GM12878 (cell line): ENCODE measurements around the gene REXO1. TPM values are rescaled to one million over a fixed set of nuclear protein-coding genes. Genes with fewer than 3 reads are reported as not detected.

ENCODE experiments used
- ATAC-seq: fragments of 200-7000 bp; cut with Tn5 transposase; 3 replicates; pipeline ENCODE4 v1.9.1; 2020; ENCODE audit warnings: mild to moderate bottlenecking, moderate library complexity
- BruUV-seq: library from RNA; stranded (reverse); fragments of 400-500 nt; replicated peaks from 2 replicates; lab custom pipeline; 2021; lab: Mats Ljungman, UMichigan
- CTCF ChIA-PET: fragments of 300-600 bp; sonication (Branson Sonifier 250); formaldehyde crosslinking; extraction: SDS; loops from one replicate; lab custom pipeline; 2021; ENCODE audit warnings: inconsistent platforms; lab: Yijun Ruan, JAX
- POLR2A ChIA-PET: fragments of 350-600 bp; formaldehyde crosslinking; extraction: SDS; loops from one replicate; lab custom pipeline; 2021; ENCODE audit warnings: inconsistent platforms; lab: Charles Lee
- RAD21 ChIA-PET: fragments of 300-600 bp; sonication (Branson Sonifier 250); formaldehyde crosslinking; loops from one replicate; lab custom pipeline; 2023; ENCODE audit warnings: antibody characterized with exemption; ENCODE audit not compliant: unreplicated experiment; lab: Charles Lee
- SMC1A ChIA-PET: fragments of 300-600 bp; sonication (Branson Sonifier 250); formaldehyde crosslinking; loops from one replicate; lab custom pipeline; 2023; ENCODE audit not compliant: unreplicated experiment, uncharacterized antibody; lab: Charles Lee
- DNase-seq: peaks from one replicate; pipeline ENCODE4 v3.0.0-alpha.2; 2011; ENCODE audit warnings: low read depth, low spot score
- FAIRE-seq: peaks from 3 replicates; lab custom pipeline; 2011; peaks lifted over from hg19 to GRCh38; lab: Jason Lieb, UNC
- H2AFZ ChIP-seq: 2 replicates; pipeline ENCODE4 v1.6.0; 2011; ENCODE audit warnings: low read depth, low read length, control low read depth; ENCODE audit not compliant: control insufficient read depth
- H3K27ac ChIP-seq: 2 replicates; pipeline ENCODE4 v1.5.1; 2011; ENCODE audit warnings: control low read depth; ENCODE audit not compliant: control insufficient read depth, insufficient read depth
- H3K27me3 ChIP-seq, 2 experiments: replicated peaks in 1 of 2; 2 replicates each; pipeline versions ENCODE4 v1.6.0 to v1.6.1; 2011; ENCODE audit warnings: low read length in 1 of 2; ENCODE audit not compliant: control insufficient read depth in 2 of 2, insufficient read depth in 2 of 2
- H3K36me3 ChIP-seq, 2 experiments: 2 replicates each; pipeline ENCODE4 v1.5.1; 2011; ENCODE audit warnings: low read length in 1 of 2; ENCODE audit not compliant: control insufficient read depth in 2 of 2, insufficient read depth in 2 of 2
- H3K4me1 ChIP-seq: 2 replicates; pipeline ENCODE4 v1.6.1; 2011; ENCODE audit warnings: mild to moderate bottlenecking, low read length, moderate library complexity, mixed read lengths; ENCODE audit not compliant: control insufficient read depth, insufficient read depth
- H3K4me2 ChIP-seq: 2 replicates; pipeline ENCODE4 v1.6.0; 2011; ENCODE audit warnings: control low read depth; ENCODE audit not compliant: control insufficient read depth, insufficient read depth
- H3K4me3 ChIP-seq: fragments of 200-600 bp; sonication (generic); 2 replicates; pipeline ENCODE4 v1.5.1; 2016
- H3K79me2 ChIP-seq: 2 replicates; pipeline ENCODE4 v1.6.0; 2011; ENCODE audit warnings: low read length; ENCODE audit not compliant: control insufficient read depth, insufficient read depth
- H3K9ac ChIP-seq: 2 replicates; pipeline ENCODE4 v1.8.0; 2011; ENCODE audit warnings: low read length, control low read depth, mixed read lengths; ENCODE audit not compliant: control insufficient read depth, insufficient read depth
- H3K9me3 ChIP-seq: replicated peaks from 3 replicates; pipeline ENCODE4 v1.5.1; 2011; ENCODE audit warnings: mild to moderate bottlenecking, low read length; ENCODE audit not compliant: control insufficient read depth, insufficient read depth
- H4K20me1 ChIP-seq: 2 replicates; pipeline ENCODE4 v1.6.0; 2011; ENCODE audit not compliant: control insufficient read depth, insufficient read depth
- ASH2L ChIP-seq: fragments of 300-600, 200-600 bp; sonication (generic); IDR thresholded peaks from 2 replicates; pipeline ENCODE4 v1.6.1; 2017; ENCODE audit warnings: low read depth, mild to moderate bottlenecking, borderline replicate concordance
- ATF7 ChIP-seq: fragments of 450-650 bp; IDR thresholded peaks from 2 replicates; pipeline ENCODE4 v1.6.1; 2016; ENCODE audit warnings: low read depth, mild to moderate bottlenecking
- CREM ChIP-seq: IDR thresholded peaks from 2 replicates; pipeline ENCODE4 v1.6.1; 2014; ENCODE audit warnings: antibody characterized with exemption, low read depth
- CUX1 ChIP-seq: IDR thresholded peaks from 2 replicates; pipeline ENCODE4 v1.6.1; 2012; ENCODE audit warnings: improper control_type of control experiment, low read depth, low read length; ENCODE audit not compliant: insufficient replicate concordance
- ELK1 ChIP-seq: IDR thresholded peaks from 2 replicates; pipeline ENCODE4 v1.6.1; 2012; ENCODE audit warnings: low read depth, low read length, improper control_type of control experiment
- IRF4 ChIP-seq: IDR thresholded peaks from 2 replicates; pipeline ENCODE4 v1.6.1; 2011; ENCODE audit warnings: low read depth, low read length
- LARP7 ChIP-seq: fragments of 450-650 bp; IDR thresholded peaks from 2 replicates; pipeline ENCODE4 v1.6.1; 2017; ENCODE audit warnings: mild to moderate bottlenecking
- MAX ChIP-seq: IDR thresholded peaks from 2 replicates; pipeline ENCODE4 v1.6.1; 2012; ENCODE audit warnings: low read depth, low read length, improper control_type of control experiment
- MXI1 ChIP-seq: fragments of 150-350 bp; IDR thresholded peaks from 2 replicates; pipeline ENCODE4 v1.6.1; 2011; ENCODE audit warnings: low read depth, mild to moderate bottlenecking, inconsistent platforms, low read length, improper control_type of control experiment
- NBN ChIP-seq: fragments of 450-650 bp; IDR thresholded peaks from 2 replicates; pipeline ENCODE4 v1.6.1; 2016
- NR2F1 ChIP-seq: fragments of 450-650 bp; conservative IDR thresholded peaks from 2 replicates; pipeline ENCODE4 v1.6.1; 2017; ENCODE audit warnings: mild to moderate bottlenecking
- SIN3A ChIP-seq: IDR thresholded peaks from 2 replicates; pipeline ENCODE4 v1.6.1; 2012; ENCODE audit warnings: low read depth, low read length, improper control_type of control experiment
- SIX5 ChIP-seq: IDR thresholded peaks from 2 replicates; pipeline ENCODE4 v1.6.1; 2011; ENCODE audit warnings: mild to moderate bottlenecking, low read depth, low read length, moderate library complexity; ENCODE audit not compliant: severe bottlenecking
- SRF ChIP-seq, 2 experiments: IDR thresholded peaks; 2 replicates each; pipeline ENCODE4 v1.6.1; 2011; ENCODE audit warnings: low read depth in 2 of 2, low read length in 2 of 2, mild to moderate bottlenecking in 1 of 2, moderate library complexity in 1 of 2
- STAT1 ChIP-seq: fragments of 450-650 bp; conservative IDR thresholded peaks from 2 replicates; pipeline ENCODE4 v1.6.1; 2014; ENCODE audit warnings: antibody characterized with exemption, mild to moderate bottlenecking
- SUPT20H ChIP-seq: IDR thresholded peaks from 2 replicates; pipeline ENCODE4 v1.6.1; 2011; ENCODE audit warnings: low read depth, mild to moderate bottlenecking, low read length, moderate library complexity, borderline replicate concordance; ENCODE audit not compliant: control insufficient read depth
- TAF1 ChIP-seq: IDR thresholded peaks from 2 replicates; pipeline ENCODE4 v1.6.1; 2011; ENCODE audit warnings: mild to moderate bottlenecking, low read depth, low read length, borderline replicate concordance
- ZBED1 ChIP-seq: IDR thresholded peaks from 2 replicates; pipeline ENCODE4 v1.6.1; 2016; ENCODE audit warnings: borderline replicate concordance
- ZNF207 ChIP-seq: fragments of 450-650 bp; IDR thresholded peaks from 2 replicates; pipeline ENCODE4 v1.6.1; 2014; ENCODE audit warnings: antibody characterized with exemption, mild to moderate bottlenecking, borderline replicate concordance
- WGBS: methylation state at CpG from one replicate; pipeline ENCODE4 v1.1.6; 2016; ENCODE audit warnings: low lambda C conversion rate; ENCODE audit not compliant: insufficient replicate concordance, insufficient coverage; ENCODE audit errors: missing lambda C conversion rate; 5-methylcytosine and 5-hydroxymethylcytosine counted together
- in situ Hi-C: fragments of 300-500 bp; cut with MboI; formaldehyde crosslinking; loops from 9 replicates; pipeline ENCODE4 v1.14.3; 2018; ENCODE audit warnings: mixed read lengths
- intact Hi-C: fragments of 100-400 bp; cut with micrococcal nuclease; formaldehyde crosslinking; loops from one replicate; pipeline ENCODE4 v1.14.2; 2022; ENCODE audit not compliant: unreplicated experiment
- polyA plus RNA-seq, 11 experiments: library from polyadenylated mRNA; depleted of rRNA in 4 of 11; unstranded in 6 of 11; stranded (reverse) in 5 of 11; fragments of >200 nt; fragmentation: Nextera tagmentation in 4 of 11; fragmentation: Illumina TruSeq in 1 of 11; extraction: Ambion mirVana in 4 of 11; extraction: Trizol in 1 of 11; gene quantifications; 1 replicate in 1 of 11; 2 replicates in 10 of 11; pipeline versions ENCODE4 v1.2.1 to v1.2.3, GENCODE V29; 2011 to 2016; ENCODE audit warnings: inconsistent platforms in 2 of 11, missing spikeins in 2 of 11, low read depth in 1 of 11
- total RNA-seq, 4 experiments: library from RNA; depleted of rRNA in 3 of 4; stranded (reverse); fragments of >200 nt in 3 of 4; fragmentation: Illumina TruSeq in 1 of 4; extraction: Trizol in 1 of 4; gene quantifications; 2 replicates each; pipeline versions ENCODE4 v1.2.1 to v1.2.3, GENCODE V29; 2013 to 2021

Gene REXO1
- total and polyA plus RNA-seq, 10 of the 15 experiments (the other 5 are each of a cell fraction or from before 2014, with no cell fraction given) = 0.03 to 45.2 (median 8.4) TPM

- RAD21 ChIA-PET = no interaction called here
- POLR2A ChIA-PET = interaction anchor here (0.6 kb wide), 1 partner anchor 229 kb away, joined by 4 read pairs; no protein-coding TSS in a partner anchor
- Histone ChIP-seq H3K79me2 (peaks cover under 1% of the 10 kb centered on the region), H3K9ac (no peak overlapping the region), H3K4me1 (no peaks in the 10 kb centered on the region), H3K4me3 (no peak overlapping the region), H2AFZ (no peak overlapping the region), H3K27ac (no peak overlapping the region), H3K27me3 (no peaks in the 10 kb centered on the region), H3K4me2 (no peak overlapping the region), H3K9me3 (no peaks in the 10 kb centered on the region), H4K20me1 (no peaks in the 10 kb centered on the region), H3K36me3 (peaks cover 2 to 4% of the 10 kb centered on the region in 2 experiments; a peak in 3 of 4 replicates)
- SMC1A ChIA-PET = no interaction called here
- DNase-seq = no peak
- ATAC-seq = no peak
- no peak for TF ChIP-seq NR2F1
- no peak for TF ChIP-seq NBN
- TF ChIP-seq CUX1 = no peak
- no peak for TF ChIP-seq LARP7
- TF ChIP-seq ZNF207 = no peak
- TF ChIP-seq SRF (IDR thresholded peaks at IDR 0.05; ENCODE audit: low read depth in 2 of 2, low read length in 2 of 2) = no peak
- no peak for TF ChIP-seq SIN3A
- no peak for TF ChIP-seq TAF1
- TF ChIP-seq ASH2L = no peak
- TF ChIP-seq MAX = no peak
- no peak for TF ChIP-seq ATF7
- TF ChIP-seq SUPT20H = no peak
- TF ChIP-seq CREM = no peak
- TF ChIP-seq STAT1 = no peak
- no peak for TF ChIP-seq IRF4
- no peak for TF ChIP-seq SIX5
- TF ChIP-seq ZBED1 = no peak
- no peak for TF ChIP-seq MXI1
- no peak for TF ChIP-seq ELK1
- no peak for FAIRE-seq
- intact Hi-C loops = no loop called here
- 97% methylated on average over 15 of the region's 15 CpGs for WGBS
- in situ Hi-C loops = no loop called here
- BruUV-seq = no TSS peak
- CTCF ChIA-PET = interaction anchor here (2.7 kb wide), 1 partner anchor 8 kb away, joined by 19 read pairs; no protein-coding TSS in a partner anchor
These were observed 17.7 kb downstream of the REXO1 start for GRCh38 chr19:1830568-1830967.
